Uterus (tissue), 4 donors: ENCODE data around the gene SBNO2. TPM values are rescaled to one million over a fixed set of nuclear protein-coding genes. Genes with fewer than 3 reads are reported as not detected.

Source experiments
- DNase-seq, 2 donors: peaks; one replicate each; pipeline ENCODE4 v3.0.0-alpha.2; 2019 to 2020
- H3K27ac ChIP-seq, 2 donors: fragments of 200-600 bp; sonication (generic); 1 replicate in 1 of 2; 2 replicates in 1 of 2; pipeline ENCODE4 v1.5.1; 2016 to 2018
- H3K27me3 ChIP-seq, 2 donors: fragments of 200-600 bp; sonication (generic); one replicate each; pipeline ENCODE4 v1.5.1; 2018 to 2019; ENCODE audit warnings: control low read depth in 1 of 2
- H3K36me3 ChIP-seq, 2 donors: fragments of 200-600 bp; sonication (generic); one replicate each; pipeline ENCODE4 v1.5.1; 2019; ENCODE audit warnings: control low read depth in 1 of 2
- H3K4me1 ChIP-seq, 2 donors: fragments of 200-600 bp; sonication (generic); one replicate each; pipeline ENCODE4 v1.5.1; 2018 to 2019; ENCODE audit warnings: control low read depth in 1 of 2
- H3K4me3 ChIP-seq, 2 donors: fragments of 200-600 bp; sonication (generic); 1 replicate in 1 of 2; 2 replicates in 1 of 2; pipeline ENCODE4 v1.5.1; 2018 to 2019; ENCODE audit warnings: mild to moderate bottlenecking in 1 of 2
- H3K9me3 ChIP-seq, 2 donors: fragments of 200-600 bp; sonication (generic); one replicate each; pipeline ENCODE4 v1.5.1; 2019; ENCODE audit warnings: control low read depth in 1 of 2
- CTCF ChIP-seq, 4 experiments: fragments of 200-600 bp in 2 of 4; fragments of 450-650 bp in 2 of 4; sonication (generic) in 2 of 4; IDR thresholded peaks; one replicate each; pipeline ENCODE4 v1.5.1; 2016 to 2019; ENCODE audit warnings: antibody characterized with exemption in 4 of 4, mild to moderate bottlenecking in 2 of 4, moderate library complexity in 1 of 4
- POLR2A ChIP-seq, 2 donors: fragments of 450-650 bp; IDR thresholded peaks; one replicate each; pipeline ENCODE4 v1.6.1; 2016; ENCODE audit warnings: antibody characterized with exemption in 2 of 2, mild to moderate bottlenecking in 1 of 2, moderate library complexity in 1 of 2
- intact Hi-C: fragments of 100-400 bp; cut with DNase I; formaldehyde crosslinking; loops from one replicate; pipeline ENCODE4 v1.15.1; 2023; ENCODE audit warnings: low total_unique reads
- total RNA-seq, 4 donors: library from RNA; depleted of rRNA in 3 of 4; stranded (reverse); fragments of >200 nt in 3 of 4; gene quantifications; one replicate each; pipeline versions ENCODE4 v1.1.0 to v1.2.4, GENCODE V29; 2014 to 2023
- donor health status: DM: yes; HTN: yes; CAD: no.

SBNO2 gene
- total RNA-seq, 4 donors from 2014 or later: 4.4 to 107 (median 10.7) TPM

DNA sequence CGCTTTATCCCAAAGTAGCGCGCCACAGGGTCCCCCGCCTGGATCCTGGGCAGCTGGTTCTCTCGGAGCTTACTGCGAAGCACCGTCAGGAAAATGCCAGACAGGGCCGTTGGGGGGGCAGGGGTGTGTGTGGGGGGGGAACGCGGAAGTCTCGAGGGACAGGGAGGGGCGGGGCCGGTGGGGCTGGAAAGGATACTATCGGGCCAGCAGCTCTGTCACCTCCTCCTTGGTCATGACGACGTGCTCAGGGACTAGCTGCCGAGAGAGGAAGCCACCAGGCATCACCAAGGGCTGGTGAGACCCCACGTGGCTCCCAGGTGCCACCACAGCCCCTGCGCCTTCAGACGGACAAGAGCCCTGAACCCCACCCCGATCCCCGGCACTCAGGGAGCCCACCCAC is 84.2 kb downstream of the SBNO2 start:
- no peak for TF ChIP-seq CTCF (IDR thresholded peaks at IDR 0.05)
- no peak for TF ChIP-seq POLR2A (IDR thresholded peaks at IDR 0.05)
- Histone ChIP-seq H3K9me3 (no peaks in the 10 kb centered on the region), H3K27me3 (no peaks in the 10 kb centered on the region), H3K36me3 (no peaks in the 10 kb centered on the region), H3K27ac (no peak overlapping the region), H3K4me3 (no peak overlapping the region), H3K4me1 (peaks cover 0 to 10% of the 10 kb centered on the region in 2 donors)
- intact Hi-C loops: loop anchor here (10.0 kb wide), 1 partner anchor 55 kb away; no protein-coding TSS in a partner anchor
- DNase-seq: no peak

DNA sequence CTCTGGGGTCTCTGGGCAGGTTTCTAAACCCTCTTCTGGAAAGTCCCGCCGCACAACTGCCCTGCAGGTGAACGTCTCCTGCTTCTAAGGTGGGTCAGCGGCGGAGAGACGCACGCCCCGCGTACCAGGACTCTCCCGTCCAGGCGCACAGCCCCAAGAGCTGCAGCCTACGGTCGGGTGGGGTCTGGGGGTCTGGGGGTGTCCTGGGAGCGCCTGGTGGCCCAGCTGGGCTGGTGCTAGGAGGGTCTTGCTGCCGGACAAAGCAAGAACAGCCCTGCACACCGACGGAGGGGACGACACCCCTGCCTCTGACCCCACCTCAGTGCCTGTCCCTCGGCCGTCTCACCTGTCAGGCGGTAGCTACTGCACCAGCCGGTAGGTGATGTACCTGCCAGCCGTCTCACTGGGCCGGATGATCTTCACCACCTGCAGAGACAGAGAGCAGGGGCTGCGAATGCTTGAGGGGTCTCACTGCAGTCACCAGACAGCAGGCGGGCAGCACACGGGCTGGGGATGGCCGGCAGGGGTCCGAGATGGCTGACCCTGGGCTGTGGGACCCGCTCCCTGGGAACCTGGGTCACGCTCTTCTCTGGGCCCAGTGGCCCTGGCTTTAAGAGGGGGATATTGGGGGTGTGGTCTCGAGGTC is 84.8 kb downstream of the SBNO2 start:
- H3K27ac ChIP-seq: no peak overlapping the region
- DNase-seq: no peak
- TF ChIP-seq POLR2A (IDR thresholded peaks at IDR 0.05): no peak
- TF ChIP-seq CTCF (IDR thresholded peaks at IDR 0.05): no peak
- peaks cover 0 to 8% of the 10 kb centered on the region in 2 donors for H3K4me1 ChIP-seq
- H3K36me3 ChIP-seq: no peaks in the 10 kb centered on the region
- no peaks in the 10 kb centered on the region for H3K9me3 ChIP-seq
- H3K4me3 ChIP-seq: no peak overlapping the region
- H3K27me3 ChIP-seq: no peaks in the 10 kb centered on the region
- intact Hi-C loops: loop anchor here (10.0 kb wide), 1 partner anchor 54 kb away; no protein-coding TSS in a partner anchor

GRCh38 chr19:1088416-1089010 is 85.6 kb downstream of the SBNO2 start:
- H3K4me1 ChIP-seq: peaks cover 0 to under 1% of the 10 kb centered on the region in 2 donors
- H3K36me3 ChIP-seq: no peaks in the 10 kb centered on the region
- no peak for DNase-seq
- no peaks in the 10 kb centered on the region for H3K9me3 ChIP-seq
- H3K4me3 ChIP-seq: no peak overlapping the region
- H3K27ac ChIP-seq: no peak overlapping the region
- no peak for TF ChIP-seq POLR2A (IDR thresholded peaks at IDR 0.05)
- TF ChIP-seq CTCF (IDR thresholded peaks at IDR 0.05): no peak
- intact Hi-C loops: loop anchor here (10.0 kb wide), 1 partner anchor 54 kb away; no protein-coding TSS in a partner anchor
- no peaks in the 10 kb centered on the region for H3K27me3 ChIP-seq

DNA sequence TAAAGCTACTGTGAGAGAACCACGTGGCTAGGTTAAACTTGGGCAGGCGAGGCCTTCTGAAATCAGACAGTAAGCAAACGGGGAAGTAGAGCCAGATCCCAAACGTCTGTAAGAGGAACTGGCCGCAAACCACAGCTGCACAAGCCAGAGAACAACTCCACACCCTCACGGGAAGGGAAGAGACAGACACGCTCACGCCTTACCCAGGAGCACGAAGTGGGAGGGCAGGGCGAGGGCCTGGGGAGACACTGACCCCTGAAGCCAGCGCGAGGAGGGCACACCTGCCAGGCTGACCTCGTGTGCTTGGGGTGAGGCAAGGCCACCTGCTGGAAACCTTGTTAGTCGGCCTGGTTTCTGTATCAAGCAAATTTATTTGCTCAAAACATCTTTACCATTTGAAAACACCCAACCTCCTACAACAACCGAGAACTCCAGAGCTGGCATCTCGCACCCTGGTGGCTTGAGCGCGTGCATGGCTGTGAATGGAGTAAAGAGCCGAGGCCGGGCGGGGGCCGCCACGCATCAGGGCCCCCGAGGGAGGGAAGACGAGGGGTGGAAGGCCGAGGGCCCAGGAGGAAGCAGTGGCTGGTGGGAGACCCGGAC is 86.2 kb downstream of the SBNO2 start:
- H3K27ac ChIP-seq: no peak overlapping the region
- H3K9me3 ChIP-seq: no peaks in the 10 kb centered on the region
- DNase-seq: no peak
- H3K4me1 ChIP-seq: peaks cover 0 to under 1% of the 10 kb centered on the region in 2 donors
- no peaks in the 10 kb centered on the region for H3K36me3 ChIP-seq
- H3K27me3 ChIP-seq: no peaks in the 10 kb centered on the region
- TF ChIP-seq POLR2A (IDR thresholded peaks at IDR 0.05): no peak
- TF ChIP-seq CTCF (IDR thresholded peaks at IDR 0.05): no peak
- H3K4me3 ChIP-seq: no peak overlapping the region
- intact Hi-C loops: loop anchor here (10.0 kb wide), 1 partner anchor 53 kb away; no protein-coding TSS in a partner anchor

GRCh38 chr19:1086613-1087012 is 87.5 kb downstream of the SBNO2 start:
- TF ChIP-seq POLR2A (IDR thresholded peaks at IDR 0.05): no peak
- no peak for TF ChIP-seq CTCF (IDR thresholded peaks at IDR 0.05)
- H3K4me3 ChIP-seq: no peak overlapping the region
- peaks cover 0 to 13% of the 10 kb centered on the region in 2 donors for H3K4me1 ChIP-seq
- H3K36me3 ChIP-seq: no peaks in the 10 kb centered on the region
- intact Hi-C loops: loop anchor here (10.0 kb wide), 1 partner anchor 52 kb away; no protein-coding TSS in a partner anchor
- DNase-seq: no peak
- no peak overlapping the region for H3K27ac ChIP-seq
- no peaks in the 10 kb centered on the region for H3K9me3 ChIP-seq
- no peaks in the 10 kb centered on the region for H3K27me3 ChIP-seq
